ENCODE data around the gene NGLY1. TPM values are rescaled to one million over a fixed set of nuclear protein-coding genes. Genes with fewer than 3 reads are reported as not detected.

The NGLY1 gene
- total and polyA plus RNA-seq, 2 of the 8 experiments (the other 6 are each of a cell fraction or from before 2014, with no cell fraction given), result 3.1 to 24.8 TPM

DNA sequence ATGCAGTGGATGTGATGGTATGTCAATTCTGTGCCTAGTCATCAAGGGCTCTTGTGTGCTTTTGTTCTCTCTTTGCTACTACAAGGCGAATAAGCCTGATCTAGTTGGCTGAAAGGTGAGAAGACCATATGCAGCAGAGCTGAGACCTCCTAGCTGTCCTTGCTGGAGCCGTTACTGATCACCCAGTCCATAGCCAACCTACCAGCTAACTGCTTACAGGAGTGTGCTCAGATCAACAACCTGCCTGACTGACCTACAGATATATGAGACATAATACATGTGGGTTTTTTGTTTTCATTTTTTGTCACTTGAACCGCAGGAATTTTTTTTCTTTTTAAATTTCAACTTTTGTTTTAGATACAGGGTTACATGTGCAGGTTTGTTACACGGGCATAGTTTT lies 29.4 kb upstream of the NGLY1 start (continued):
- TF ChIP-seq, protein P1, sequence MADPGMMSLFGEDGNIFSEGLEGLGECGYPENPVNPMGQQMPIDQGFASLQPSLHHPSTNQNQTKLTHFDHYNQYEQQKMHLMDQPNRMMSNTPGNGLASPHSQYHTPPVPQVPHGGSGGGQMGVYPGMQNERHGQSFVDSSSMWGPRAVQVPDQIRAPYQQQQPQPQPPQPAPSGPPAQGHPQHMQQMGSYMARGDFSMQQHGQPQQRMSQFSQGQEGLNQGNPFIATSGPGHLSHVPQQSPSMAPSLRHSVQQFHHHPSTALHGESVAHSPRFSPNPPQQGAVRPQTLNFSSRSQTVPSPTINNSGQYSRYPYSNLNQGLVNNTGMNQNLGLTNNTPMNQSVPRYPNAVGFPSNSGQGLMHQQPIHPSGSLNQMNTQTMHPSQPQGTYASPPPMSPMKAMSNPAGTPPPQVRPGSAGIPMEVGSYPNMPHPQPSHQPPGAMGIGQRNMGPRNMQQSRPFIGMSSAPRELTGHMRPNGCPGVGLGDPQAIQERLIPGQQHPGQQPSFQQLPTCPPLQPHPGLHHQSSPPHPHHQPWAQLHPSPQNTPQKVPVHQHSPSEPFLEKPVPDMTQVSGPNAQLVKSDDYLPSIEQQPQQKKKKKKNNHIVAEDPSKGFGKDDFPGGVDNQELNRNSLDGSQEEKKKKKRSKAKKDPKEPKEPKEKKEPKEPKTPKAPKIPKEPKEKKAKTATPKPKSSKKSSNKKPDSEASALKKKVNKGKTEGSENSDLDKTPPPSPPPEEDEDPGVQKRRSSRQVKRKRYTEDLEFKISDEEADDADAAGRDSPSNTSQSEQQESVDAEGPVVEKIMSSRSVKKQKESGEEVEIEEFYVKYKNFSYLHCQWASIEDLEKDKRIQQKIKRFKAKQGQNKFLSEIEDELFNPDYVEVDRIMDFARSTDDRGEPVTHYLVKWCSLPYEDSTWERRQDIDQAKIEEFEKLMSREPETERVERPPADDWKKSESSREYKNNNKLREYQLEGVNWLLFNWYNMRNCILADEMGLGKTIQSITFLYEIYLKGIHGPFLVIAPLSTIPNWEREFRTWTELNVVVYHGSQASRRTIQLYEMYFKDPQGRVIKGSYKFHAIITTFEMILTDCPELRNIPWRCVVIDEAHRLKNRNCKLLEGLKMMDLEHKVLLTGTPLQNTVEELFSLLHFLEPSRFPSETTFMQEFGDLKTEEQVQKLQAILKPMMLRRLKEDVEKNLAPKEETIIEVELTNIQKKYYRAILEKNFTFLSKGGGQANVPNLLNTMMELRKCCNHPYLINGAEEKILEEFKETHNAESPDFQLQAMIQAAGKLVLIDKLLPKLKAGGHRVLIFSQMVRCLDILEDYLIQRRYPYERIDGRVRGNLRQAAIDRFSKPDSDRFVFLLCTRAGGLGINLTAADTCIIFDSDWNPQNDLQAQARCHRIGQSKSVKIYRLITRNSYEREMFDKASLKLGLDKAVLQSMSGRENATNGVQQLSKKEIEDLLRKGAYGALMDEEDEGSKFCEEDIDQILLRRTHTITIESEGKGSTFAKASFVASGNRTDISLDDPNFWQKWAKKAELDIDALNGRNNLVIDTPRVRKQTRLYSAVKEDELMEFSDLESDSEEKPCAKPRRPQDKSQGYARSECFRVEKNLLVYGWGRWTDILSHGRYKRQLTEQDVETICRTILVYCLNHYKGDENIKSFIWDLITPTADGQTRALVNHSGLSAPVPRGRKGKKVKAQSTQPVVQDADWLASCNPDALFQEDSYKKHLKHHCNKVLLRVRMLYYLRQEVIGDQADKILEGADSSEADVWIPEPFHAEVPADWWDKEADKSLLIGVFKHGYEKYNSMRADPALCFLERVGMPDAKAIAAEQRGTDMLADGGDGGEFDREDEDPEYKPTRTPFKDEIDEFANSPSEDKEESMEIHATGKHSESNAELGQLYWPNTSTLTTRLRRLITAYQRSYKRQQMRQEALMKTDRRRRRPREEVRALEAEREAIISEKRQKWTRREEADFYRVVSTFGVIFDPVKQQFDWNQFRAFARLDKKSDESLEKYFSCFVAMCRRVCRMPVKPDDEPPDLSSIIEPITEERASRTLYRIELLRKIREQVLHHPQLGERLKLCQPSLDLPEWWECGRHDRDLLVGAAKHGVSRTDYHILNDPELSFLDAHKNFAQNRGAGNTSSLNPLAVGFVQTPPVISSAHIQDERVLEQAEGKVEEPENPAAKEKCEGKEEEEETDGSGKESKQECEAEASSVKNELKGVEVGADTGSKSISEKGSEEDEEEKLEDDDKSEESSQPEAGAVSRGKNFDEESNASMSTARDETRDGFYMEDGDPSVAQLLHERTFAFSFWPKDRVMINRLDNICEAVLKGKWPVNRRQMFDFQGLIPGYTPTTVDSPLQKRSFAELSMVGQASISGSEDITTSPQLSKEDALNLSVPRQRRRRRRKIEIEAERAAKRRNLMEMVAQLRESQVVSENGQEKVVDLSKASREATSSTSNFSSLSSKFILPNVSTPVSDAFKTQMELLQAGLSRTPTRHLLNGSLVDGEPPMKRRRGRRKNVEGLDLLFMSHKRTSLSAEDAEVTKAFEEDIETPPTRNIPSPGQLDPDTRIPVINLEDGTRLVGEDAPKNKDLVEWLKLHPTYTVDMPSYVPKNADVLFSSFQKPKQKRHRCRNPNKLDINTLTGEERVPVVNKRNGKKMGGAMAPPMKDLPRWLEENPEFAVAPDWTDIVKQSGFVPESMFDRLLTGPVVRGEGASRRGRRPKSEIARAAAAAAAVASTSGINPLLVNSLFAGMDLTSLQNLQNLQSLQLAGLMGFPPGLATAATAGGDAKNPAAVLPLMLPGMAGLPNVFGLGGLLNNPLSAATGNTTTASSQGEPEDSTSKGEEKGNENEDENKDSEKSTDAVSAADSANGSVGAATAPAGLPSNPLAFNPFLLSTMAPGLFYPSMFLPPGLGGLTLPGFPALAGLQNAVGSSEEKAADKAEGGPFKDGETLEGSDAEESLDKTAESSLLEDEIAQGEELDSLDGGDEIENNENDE (IDR thresholded peaks at IDR 0.05; ENCODE audit: insufficient replicate concordance, low read length), result no peak
- TF ChIP-seq SP2 (IDR thresholded peaks at IDR 0.05; ENCODE audit: low read length) (no peak), SP4 (IDR thresholded peaks at IDR 0.05; ENCODE audit: low read length) (no peak), EGR1 (IDR thresholded peaks at IDR 0.05; ENCODE audit: borderline replicate concordance, low read depth, low read length) (no peak), POLR2AphosphoS5 (IDR thresholded peaks at IDR 0.05; ENCODE audit: low read depth, low read length) (no peak), NRF1 (IDR thresholded peaks at IDR 0.05; ENCODE audit: low read depth, low read length) (no peak), YY1 (IDR thresholded peaks at IDR 0.05; ENCODE audit: low read depth, low read length) (no peak), ZNF274 (IDR thresholded peaks at IDR 0.05; ENCODE audit: borderline replicate concordance, extremely low read depth, low read length) (no peak)
